ENCODE data around the gene TMPRSS9. TPM values are rescaled to one million over a fixed set of nuclear protein-coding genes. Genes with fewer than 3 reads are reported as not detected.

TMPRSS9 gene
- total and polyA plus RNA-seq, 2 of the 13 experiments (the other 11 are each of a cell fraction or from before 2014, with no cell fraction given), result 2.5 to 5.2 TPM

- TF ChIP-seq CEBPB (IDR thresholded peaks at IDR 0.05; ENCODE audit: borderline replicate concordance, low read depth, low read length), result no peak
- peak; percentile 87; the same call in 1 of the 2 replicates for TF ChIP-seq KLF6 (CRISPR knock-in tag; IDR thresholded peaks at IDR 0.05)
- TF ChIP-seq TEF (CRISPR knock-in tag; IDR thresholded peaks at IDR 0.05), result no peak
- TF ChIP-seq ZNF598 (CRISPR knock-in tag; IDR thresholded peaks at IDR 0.05; ENCODE audit: borderline replicate concordance), result no peak
- no peak for TF ChIP-seq ZNF550 (CRISPR knock-in tag; IDR thresholded peaks at IDR 0.05; ENCODE audit: borderline replicate concordance)
- no peak for TF ChIP-seq MBD4 (IDR thresholded peaks at IDR 0.05; ENCODE audit: borderline replicate concordance, low read length)
- TF ChIP-seq ISL2 (CRISPR knock-in tag; IDR thresholded peaks at IDR 0.05), result peak; percentile 75
- 0 out of 2 replicates have a peak, but pooled peaks have one; percentile 6 for TF ChIP-seq MNT (IDR thresholded peaks at IDR 0.05)
- peak; percentile 92 for TF ChIP-seq ZSCAN30 (CRISPR knock-in tag; IDR thresholded peaks at IDR 0.05)
- no peak; the same call in none of the 2 replicates for TF ChIP-seq SOX13 (IDR thresholded peaks at IDR 0.05)
- TF ChIP-seq SOX13 (CRISPR knock-in tag; conservative IDR thresholded peaks at IDR 0.05 in 1 of 2, IDR thresholded peaks at IDR 0.05 in 1 of 2), result peak in 1 of 2 experiments; percentile 61; a peak in 1 of 4 replicates
- peak; percentile 47; the same call in 1 of the 2 replicates for TF ChIP-seq NFYB (CRISPR knock-in tag; IDR thresholded peaks at IDR 0.05)
- TF ChIP-seq HDAC1 (CRISPR knock-in tag; IDR thresholded peaks at IDR 0.05), result peak; percentile 75
- peak; percentile 73; the same call in 1 of the 2 replicates for TF ChIP-seq ZNF614 (CRISPR knock-in tag; IDR thresholded peaks at IDR 0.05; ENCODE audit: borderline replicate concordance)
- TF ChIP-seq ATRX (CRISPR knock-in tag; IDR thresholded peaks at IDR 0.05; ENCODE audit: borderline replicate concordance), result no peak
- TF ChIP-seq LCORL (IDR thresholded peaks at IDR 0.05), result peak; percentile 75; the same call in 1 of the 2 replicates
- TF ChIP-seq LCORL (CRISPR knock-in tag; IDR thresholded peaks at IDR 0.05), result peak; percentile 85
- no peak for TF ChIP-seq CSRNP2 (CRISPR knock-in tag; conservative IDR thresholded peaks at IDR 0.05; ENCODE audit: low read depth)
- peak; percentile 78 for TF ChIP-seq ZBTB20 (CRISPR knock-in tag; IDR thresholded peaks at IDR 0.05; ENCODE audit: borderline replicate concordance, low read depth)
- no peak for TF ChIP-seq ZNF256 (CRISPR knock-in tag; conservative IDR thresholded peaks at IDR 0.05)
- TF ChIP-seq ZNF703 (CRISPR knock-in tag; IDR thresholded peaks at IDR 0.05; ENCODE audit: borderline replicate concordance), result peak; percentile 81; the same call in 1 of the 2 replicates
- no peak for TF ChIP-seq LRRFIP1 (CRISPR knock-in tag; conservative IDR thresholded peaks at IDR 0.05)
These were observed 102.8 kb downstream of the TMPRSS9 start (continued) for GRCh38 chr19:2462635-2463421.
